Gastroesophageal sphincter (tissue), 4 donors: ENCODE results near the gene COL1A1. TPM values are rescaled to one million over a fixed set of nuclear protein-coding genes. Genes with fewer than 3 reads are reported as not detected.

Experiments
- ATAC-seq: fragments of 150-250 bp; one replicate; pipeline ENCODE4 v1.9.1; 2016; ENCODE audit warnings: mild to moderate bottlenecking, moderate library complexity
- H3K27ac ChIP-seq, 4 donors: fragments of 200-600 bp; sonication (generic) in 3 of 4; 1 replicate in 3 of 4; 2 replicates in 1 of 4; pipeline ENCODE4 v1.5.1; 2016 to 2019
- H3K27me3 ChIP-seq: fragments of 200-600 bp; sonication (generic); one replicate; pipeline ENCODE4 v1.5.1; 2019
- H3K36me3 ChIP-seq, 2 donors: fragments of 200-600 bp; sonication (generic); one replicate each; pipeline ENCODE4 v1.5.1; 2019; ENCODE audit warnings: control low read depth in 1 of 2
- H3K4me1 ChIP-seq, 3 donors: fragments of 200-600 bp; sonication (generic); 1 replicate in 2 of 3; 2 replicates in 1 of 3; pipeline ENCODE4 v1.5.1; 2016 to 2019; ENCODE audit warnings: control low read depth in 2 of 3
- H3K4me3 ChIP-seq, 2 donors: fragments of 200-600 bp; sonication (generic); one replicate each; pipeline ENCODE4 v1.5.1; 2019; ENCODE audit warnings: mild to moderate bottlenecking in 1 of 2, moderate library complexity in 1 of 2
- H3K9me3 ChIP-seq, 3 donors: fragments of 200-600 bp; sonication (generic); one replicate each; pipeline ENCODE4 v1.5.1; 2017 to 2019; ENCODE audit warnings: control low read depth in 2 of 3
- CTCF ChIP-seq, 4 experiments: fragments of 200-600 bp in 2 of 4; fragments of 450-650 bp in 2 of 4; sonication (generic) in 1 of 4; IDR thresholded peaks; one replicate each; pipeline ENCODE4 v1.5.1; 2017 to 2019; ENCODE audit warnings: antibody characterized with exemption in 4 of 4, mild to moderate bottlenecking in 2 of 4, moderate library complexity in 2 of 4
- EP300 ChIP-seq: sonication (generic); formaldehyde crosslinking; IDR thresholded peaks from one replicate; pipeline ENCODE4 v1.6.1; 2017; ENCODE audit warnings: antibody characterized with exemption, mild to moderate bottlenecking
- POLR2A ChIP-seq, 2 donors: fragments of 450-650 bp; IDR thresholded peaks; one replicate each; pipeline ENCODE4 v1.6.1; 2017; ENCODE audit warnings: antibody characterized with exemption in 2 of 2, mild to moderate bottlenecking in 2 of 2, moderate library complexity in 1 of 2
- POLR2AphosphoS5 ChIP-seq: sonication (generic); formaldehyde crosslinking; IDR thresholded peaks from one replicate; pipeline ENCODE4 v1.6.1; 2017; ENCODE audit warnings: antibody characterized with exemption
- WGBS, 2 donors: methylation state at CpG; one replicate each; pipeline ENCODE4 v1.1.5; 2018; ENCODE audit warnings: low coverage in 1 of 2; 5-methylcytosine and 5-hydroxymethylcytosine counted together
- total RNA-seq, 4 donors: library from RNA; depleted of rRNA; stranded (reverse); fragments of >200 nt; gene quantifications; one replicate each; pipeline ENCODE4 v1.1.0, GENCODE V29; 2016

The COL1A1 gene
- total RNA-seq, 4 donors from 2014 or later = 14.6 to 92.9 (median 69.7) TPM

- WGBS, 2 donors = no CpG with 5 or more reads among the region's 26 CpGs
- peak; percentile 65 for TF ChIP-seq POLR2AphosphoS5
- TF ChIP-seq EP300 = no peak
- Histone ChIP-seq H3K27ac (peak overlapping the region; percentile 59 to 91 (median 88)), H3K4me3 (no peak overlapping the region), H3K27me3 (peaks cover 4% of the 10 kb centered on the region), H3K9me3 (no peaks in the 10 kb centered on the region), H3K36me3 (no peaks in the 10 kb centered on the region), H3K4me1 (peaks cover 9 to 85% (median 42%) of the 10 kb centered on the region in 3 donors)
- ATAC-seq = peak; percentile 67
Measured at GRCh38 chr17:50210240-50211225, 9.1 kb upstream of the COL1A1 start.

GRCh38 chr17:50209472-50210239 lies 8.2 kb upstream of the COL1A1 start:
- Histone ChIP-seq H3K4me1 (peaks cover 9 to 88% (median 40%) of the 10 kb centered on the region in 3 donors), H3K4me3 (no peak overlapping the region)

GRCh38 chr17:50209133-50209471 lies 7.7 kb upstream of the COL1A1 start:
- peaks cover 4% of the 10 kb centered on the region for H3K27me3 ChIP-seq
- no peak for ATAC-seq
- no peak overlapping the region for H3K4me3 ChIP-seq
- H3K36me3 ChIP-seq = no peaks in the 10 kb centered on the region
- TF ChIP-seq POLR2A (IDR thresholded peaks at IDR 0.05) (no peak), EP300 (no peak), POLR2AphosphoS5 (no peak), CTCF (IDR thresholded peaks at IDR 0.05) (no peak)
- H3K9me3 ChIP-seq = no peaks in the 10 kb centered on the region
- peak overlapping the region in 3 of 4 donors; percentile 84 to 91 (median 91) for H3K27ac ChIP-seq
- WGBS, 2 donors = 66 to 94% methylated on average over 3 to 4 of the region's 6 CpGs
- peaks cover 9 to 86% (median 41%) of the 10 kb centered on the region in 3 donors for H3K4me1 ChIP-seq

More at GRCh38 chr17:50209472-50210239, 8.2 kb upstream of the COL1A1 start:
- Histone ChIP-seq H3K9me3 (no peaks in the 10 kb centered on the region), H3K27ac (peak overlapping the region; percentile 59 to 91 (median 88)), H3K36me3 (no peaks in the 10 kb centered on the region), H3K27me3 (peaks cover 4% of the 10 kb centered on the region)
- TF ChIP-seq POLR2A (IDR thresholded peaks at IDR 0.05) (peak; percentile 21 to 35), CTCF (IDR thresholded peaks at IDR 0.05) (no peak), POLR2AphosphoS5 (peak; percentile 99), EP300 (no peak)
- ATAC-seq = peak; percentile 94
- WGBS, 2 donors = 5 to 11% methylated on average over 3 to 9 of the region's 16 CpGs

- H3K4me3 ChIP-seq = no peak overlapping the region
- no peak for ATAC-seq
- no peak for TF ChIP-seq EP300
- TF ChIP-seq POLR2AphosphoS5 = no peak
- no peak for TF ChIP-seq CTCF (IDR thresholded peaks at IDR 0.05)
- no peak for TF ChIP-seq POLR2A (IDR thresholded peaks at IDR 0.05)
- peaks cover 4% of the 10 kb centered on the region for H3K27me3 ChIP-seq
- H3K9me3 ChIP-seq = no peaks in the 10 kb centered on the region
- WGBS, 2 donors = 39 to 100% methylated on average over 2 to 3 of the region's 3 CpGs
- peak overlapping the region in 3 of 4 donors; percentile 84 to 91 (median 91) for H3K27ac ChIP-seq
- H3K36me3 ChIP-seq = no peaks in the 10 kb centered on the region
- H3K4me1 ChIP-seq = peaks cover 9 to 88% (median 43%) of the 10 kb centered on the region in 3 donors
Measured at GRCh38 chr17:50208611-50209061, 7.2 kb upstream of the COL1A1 start.
